ENCODE measurements around the gene SLC24A3. TPM values are rescaled to one million over a fixed set of nuclear protein-coding genes. Genes with fewer than 3 reads are reported as not detected.

The SLC24A3 gene
- polyA plus RNA-seq (ENCODE audit: insufficient read length) = 4.0 TPM
- long read RNA-seq, donor 1 = 0 reads
- long read RNA-seq, donor 2 = 0 reads
- long read RNA-seq, donor 3 = 0 reads
- long read RNA-seq, donor 4 = 0 reads
- long read RNA-seq, donor 5 = 0 reads
- long read RNA-seq, donor 6 = 0 reads
- long read RNA-seq, donor 7 = 0 reads
- long read RNA-seq, donor 8 = 0 reads

- DNase-seq = peak; percentile 26
Measured at GRCh38 chr20:19212469-19212815, at the start of gene SLC24A3. SLC24A3 (plus strand) TSS chr20:19212642.

GRCh38 chr20:19170148-19170547, 42.3 kb upstream of the SLC24A3 start:
- DNase-seq = no peak

GRCh38 chr20:19172637-19173036, 39.8 kb upstream of the SLC24A3 start:
- DNase-seq = no peak

- no peak for DNase-seq
Measured at GRCh38 chr20:19176470-19177052, 35.9 kb upstream of the SLC24A3 start.

- DNase-seq = no peak
Measured at GRCh38 chr20:19181552-19181951, 30.9 kb upstream of the SLC24A3 start.

- DNase-seq = no peak
Measured at GRCh38 chr20:19185083-19185482, 27.4 kb upstream of the SLC24A3 start.

- DNase-seq = no peak
Measured at GRCh38 chr20:19193349-19193748, 19.1 kb upstream of the SLC24A3 start.

GRCh38 chr20:19205981-19206396, 6.5 kb upstream of the SLC24A3 start:
- peak; percentile 47 for DNase-seq

GRCh38 chr20:19207541-19207940, 4.9 kb upstream of the SLC24A3 start:
- no peak for DNase-seq

GRCh38 chr20:19210391-19211155, 1.9 kb upstream of the SLC24A3 start:
- no peak for DNase-seq

- DNase-seq = no peak
Measured at GRCh38 chr20:19211252-19211651, 1.2 kb upstream of the SLC24A3 start.

- peak; percentile 33 for DNase-seq
Measured at GRCh38 chr20:19211661-19212468, 577 bp upstream of the SLC24A3 start.

GRCh38 chr20:19212821-19213502, 520 bp downstream of the SLC24A3 start:
- peak; percentile 64 for DNase-seq

GRCh38 chr20:19213946-19214490, 1.6 kb downstream of the SLC24A3 start:
- DNase-seq = no peak

GRCh38 chr20:19218411-19218810, 6.0 kb downstream of the SLC24A3 start:
- no peak for DNase-seq

GRCh38 chr20:19222520-19223040, 10.1 kb downstream of the SLC24A3 start:
- DNase-seq = no peak

GRCh38 chr20:19223640-19224039, 11.2 kb downstream of the SLC24A3 start:
- no peak for DNase-seq

- no peak for DNase-seq
Measured at GRCh38 chr20:19231359-19232035, 19.1 kb downstream of the SLC24A3 start.

- no peak for DNase-seq
Measured at GRCh38 chr20:19232997-19233794, 20.8 kb downstream of the SLC24A3 start.
